IMR-90 (cell line): Measurements from ENCODE around the gene TEAD1. TPM values are rescaled to one million over a fixed set of nuclear protein-coding genes. Genes with fewer than 3 reads are reported as not detected.

Experiments used
- ATAC-seq: fragments of 200-7000 bp; cut with Tn5 transposase; 2 replicates; pipeline ENCODE4 v1.9.1; 2020; ENCODE audit warnings: low read depth, mild to moderate bottlenecking, moderate library complexity
- BruUV-seq: library from RNA; stranded (reverse); fragments of 400-500 nt; replicated peaks from 2 replicates; lab custom pipeline; 2021; lab: Mats Ljungman, UMichigan
- CTCF ChIA-PET: fragments of 300-600 bp; formaldehyde crosslinking; extraction: SDS; loops from one replicate; lab custom pipeline; 2021; ENCODE audit warnings: antibody characterized with exemption; lab: Yijun Ruan, JAX
- POLR2A ChIA-PET: fragments of 300-600 bp; sonication (Branson Sonifier 250); formaldehyde crosslinking; loops from one replicate; lab custom pipeline; 2022; ENCODE audit warnings: antibody characterized with exemption; ENCODE audit not compliant: unreplicated experiment; lab: Charles Lee
- DNase-seq: peaks from one replicate; pipeline ENCODE4 v3.0.0; 2013
- H2AFZ ChIP-seq: replicated peaks from 2 replicates; pipeline ENCODE3; 2013; ENCODE audit warnings: low read length, mild to moderate bottlenecking; ENCODE audit not compliant: poor library complexity
- H2AK5ac ChIP-seq: 2 replicates; pipeline ENCODE4 v1.6.1; 2013; ENCODE audit warnings: low read depth, low read length, inconsistent platforms
- H2AK9ac ChIP-seq: replicated peaks from 2 replicates; pipeline ENCODE3; 2013; ENCODE audit warnings: mild to moderate bottlenecking, low read depth, low read length, moderate library complexity; ENCODE audit not compliant: poor library complexity
- H2BK120ac ChIP-seq: 2 replicates; pipeline ENCODE4 v1.6.1; 2013; ENCODE audit warnings: low read depth, low read length, inconsistent platforms
- H2BK15ac ChIP-seq: 3 replicates; pipeline ENCODE4 v1.6.1; 2013; ENCODE audit warnings: low read depth, low read length, inconsistent platforms
- H2BK20ac ChIP-seq: 2 replicates; pipeline ENCODE4 v1.6.1; 2013; ENCODE audit warnings: low read depth, mild to moderate bottlenecking, inconsistent platforms, low read length, moderate library complexity
- H2BK5ac ChIP-seq: 2 replicates; pipeline ENCODE4 v1.6.1; 2013; ENCODE audit warnings: mild to moderate bottlenecking, low read depth, low read length, inconsistent platforms; ENCODE audit not compliant: poor library complexity, severe bottlenecking
- H3K14ac ChIP-seq: replicated peaks from 2 replicates; pipeline ENCODE4 v1.6.1; 2013; ENCODE audit warnings: low read depth, low read length, inconsistent platforms
- H3K18ac ChIP-seq: 2 replicates; pipeline ENCODE4 v1.6.1; 2013; ENCODE audit warnings: low read depth, low read length, control low read depth
- H3K23ac ChIP-seq: 2 replicates; pipeline ENCODE4 v1.6.1; 2013; ENCODE audit warnings: low read depth, low read length, inconsistent platforms
- H3K27ac ChIP-seq: 2 replicates; pipeline ENCODE4 v1.5.1; 2013; ENCODE audit warnings: mild to moderate bottlenecking, control low read depth, low read length; ENCODE audit not compliant: insufficient read depth
- H3K27me3 ChIP-seq: 2 replicates; pipeline ENCODE4 v1.6.1; 2013; ENCODE audit warnings: low read length; ENCODE audit not compliant: control insufficient read depth, insufficient read depth
- H3K36me3 ChIP-seq: 2 replicates; pipeline ENCODE4 v1.6.1; 2013; ENCODE audit warnings: low read length, mixed read lengths; ENCODE audit not compliant: control insufficient read depth, insufficient read depth
- H3K4ac ChIP-seq: 2 replicates; pipeline ENCODE4 v1.6.1; 2013; ENCODE audit warnings: low read depth, low read length, inconsistent platforms
- H3K4me1 ChIP-seq: 2 replicates; pipeline ENCODE4 v1.6.1; 2013; ENCODE audit warnings: low read length, mixed read lengths; ENCODE audit not compliant: control insufficient read depth, insufficient read depth
- H3K4me2 ChIP-seq: 2 replicates; pipeline ENCODE4 v1.6.1; 2013; ENCODE audit warnings: low read depth, mild to moderate bottlenecking, control low read depth, low read length, moderate library complexity
- H3K4me3 ChIP-seq: 2 replicates; pipeline ENCODE4 v1.5.1; 2013; ENCODE audit warnings: low read depth, mild to moderate bottlenecking, control low read depth, low read length, moderate library complexity; ENCODE audit not compliant: insufficient read depth
- H3K56ac ChIP-seq: 2 replicates; pipeline ENCODE4 v1.6.1; 2013; ENCODE audit warnings: low read length, inconsistent platforms; ENCODE audit not compliant: insufficient read depth; ENCODE audit errors: extremely low read depth
- H3K79me1 ChIP-seq, 2 experiments: 2 replicates each; pipeline ENCODE4 v1.6.1; 2013; ENCODE audit warnings: low read length in 2 of 2, inconsistent platforms in 1 of 2, low read depth in 1 of 2
- H3K9ac ChIP-seq: 2 replicates; pipeline ENCODE4 v1.6.1; 2013; ENCODE audit warnings: low read depth, low read length, control low read depth
- H3K9me1 ChIP-seq: 2 replicates; pipeline ENCODE4 v1.6.1; 2013; ENCODE audit warnings: low read length, inconsistent platforms; ENCODE audit not compliant: insufficient read depth
- H3K9me3 ChIP-seq: 2 replicates; pipeline ENCODE4 v1.6.1; 2013; ENCODE audit warnings: low read length; ENCODE audit not compliant: control insufficient read depth, insufficient read depth
- H4K20me1 ChIP-seq: 2 replicates; pipeline ENCODE4 v1.6.1; 2013; ENCODE audit warnings: low read length, inconsistent platforms; ENCODE audit not compliant: insufficient read depth
- H4K5ac ChIP-seq: 2 replicates; pipeline ENCODE4 v1.6.1; 2013; ENCODE audit warnings: mild to moderate bottlenecking, low read depth, low read length, control low read depth
- H4K8ac ChIP-seq, 2 experiments: 2 replicates each; pipeline ENCODE4 v1.6.1; 2013; ENCODE audit warnings: low read depth in 2 of 2, low read length in 2 of 2, control low read depth in 1 of 2, inconsistent platforms in 1 of 2
- H4K91ac ChIP-seq: 2 replicates; pipeline ENCODE4 v1.6.1; 2013; ENCODE audit warnings: low read depth, low read length, inconsistent platforms; ENCODE audit not compliant: insufficient read depth
- BHLHE40 ChIP-seq: fragments of 150-350 bp; IDR thresholded peaks from 2 replicates; pipeline ENCODE4 v1.6.1; 2016; ENCODE audit warnings: mild to moderate bottlenecking, low read depth, low read length
- FOS ChIP-seq: fragments of 150-350 bp; IDR thresholded peaks from 2 replicates; pipeline ENCODE4 v1.6.1; 2016; ENCODE audit warnings: low read depth, low read length
- MAFK ChIP-seq: IDR thresholded peaks from 2 replicates; pipeline ENCODE4 v1.6.1; 2012; ENCODE audit warnings: low read depth, low read length, improper control_type of control experiment
- MAZ ChIP-seq: IDR thresholded peaks from 2 replicates; pipeline ENCODE4 v1.6.1; 2012; ENCODE audit warnings: low read depth, mild to moderate bottlenecking, low read length, improper control_type of control experiment, moderate library complexity, borderline replicate concordance
- MXI1 ChIP-seq: IDR thresholded peaks from 2 replicates; pipeline ENCODE4 v1.6.1; 2012; ENCODE audit warnings: low read depth, mild to moderate bottlenecking, low read length, moderate library complexity, borderline replicate concordance
- POLR2A ChIP-seq: IDR thresholded peaks from 2 replicates; pipeline ENCODE4 v1.6.1; 2012; ENCODE audit warnings: mild to moderate bottlenecking, low read depth, low read length
- RFX5 ChIP-seq: IDR thresholded peaks from 2 replicates; pipeline ENCODE4 v1.8.0; 2012; ENCODE audit warnings: low read depth, mild to moderate bottlenecking, low read length, moderate library complexity
- SMC3 ChIP-seq: fragments of 150-350 bp; IDR thresholded peaks from 2 replicates; pipeline ENCODE4 v1.6.1; 2016; ENCODE audit warnings: low read depth, mild to moderate bottlenecking, antibody characterized with exemption, low read length, moderate library complexity
- WGBS, 2 experiments: methylation state at CpG; one replicate each; pipeline versions ENCODE4 v1.1.5 to v1.1.7; 2013; ENCODE audit warnings: missing lambda C conversion rate in 2 of 2; ENCODE audit not compliant: insufficient read length in 1 of 2; ENCODE audit errors: extremely low coverage in 2 of 2; 5-methylcytosine and 5-hydroxymethylcytosine counted together
- dilution Hi-C: fragments of 300-500 bp; cut with HindIII; formaldehyde crosslinking; loops from one replicate; pipeline ENCODE4 v1.14.3; 2018; ENCODE audit warnings: low sequenced_read_pairs; ENCODE audit not compliant: unreplicated experiment
- in situ Hi-C: fragments of 300-500 bp; cut with MboI; formaldehyde crosslinking; loops from 3 replicates; pipeline ENCODE4 v1.14.3; 2019; ENCODE audit warnings: low sequenced_read_pairs, inconsistent platforms, mixed read lengths
- intact Hi-C: fragments of 100-400 bp; cut with micrococcal nuclease; formaldehyde crosslinking; loops from 2 replicates; pipeline ENCODE4 v1.10.0; 2022
- polyA plus RNA-seq, 3 experiments: library from polyadenylated mRNA; depleted of rRNA; stranded (reverse); fragments of >200 nt; gene quantifications; 2 replicates each; pipeline ENCODE4 v1.2.3, GENCODE V29; 2012; ENCODE audit warnings: low replicate concordance in 1 of 3
- total RNA-seq: library from RNA; depleted of rRNA; stranded (reverse); fragments of >200 nt; gene quantifications from 2 replicates; pipeline ENCODE4 v1.2.3, GENCODE V29; 2012
- TF ChIP-seq, protein P1 (sequence below): fragments of 150-350 bp; IDR thresholded peaks from 2 replicates; pipeline ENCODE4 v1.6.1; 2017; ENCODE audit warnings: mild to moderate bottlenecking, antibody characterized with exemption, low read length, low read depth
- TF ChIP-seq, protein P2 (sequence below): fragments of 150-350 bp; IDR thresholded peaks from 2 replicates; pipeline ENCODE4 v1.6.1; 2016; ENCODE audit warnings: low read depth, mild to moderate bottlenecking, low read length, moderate library complexity, borderline replicate concordance

TEAD1 gene
- total and polyA plus RNA-seq, 2 of the 4 experiments (the other 2 are of a cell fraction) = 51.8 to 69.2 TPM

DNA sequence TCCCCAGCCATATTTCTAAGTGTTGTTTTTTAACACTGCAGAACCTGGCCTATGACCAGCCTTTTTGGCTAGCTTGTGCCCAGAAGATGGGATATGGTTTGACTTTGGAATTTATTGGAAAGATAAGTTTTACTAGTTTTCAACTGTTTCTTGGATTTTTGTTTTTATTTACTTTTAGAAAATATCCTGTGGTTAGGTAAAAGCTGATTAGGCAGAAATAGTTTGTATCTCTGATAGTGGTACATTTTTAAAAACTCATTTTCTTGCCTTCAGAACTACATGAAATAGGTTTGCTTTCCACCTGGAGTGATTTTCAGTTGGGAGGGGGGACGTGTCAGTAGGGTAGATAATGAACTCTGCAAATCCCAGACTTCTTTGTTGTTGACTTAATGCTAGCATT, 243.6 kb downstream of the TEAD1 start:
- Histone ChIP-seq H2AK5ac (no peak overlapping the region), H2AFZ (no peak overlapping the region), H4K5ac (no peak overlapping the region), H3K14ac (no peak overlapping the region), H2BK20ac (no peak overlapping the region), H3K4ac (no peak overlapping the region), H2BK15ac (no peak overlapping the region), H4K20me1 (peaks cover 16% of the 10 kb centered on the region; the same call in 1 of the 2 replicates), H2BK120ac (no peak overlapping the region), H3K27ac (no peak overlapping the region), H3K23ac (no peak overlapping the region), H3K36me3 (peaks cover 20% of the 10 kb centered on the region), H3K18ac (no peak overlapping the region), H2BK5ac (no peak overlapping the region), H3K4me1 (peaks cover 5% of the 10 kb centered on the region; the same call in 1 of the 2 replicates), H2AK9ac (no peak overlapping the region), H3K4me3 (no peak overlapping the region), H4K91ac (no peak overlapping the region), H3K79me1 (peaks cover 60 to 82% of the 10 kb centered on the region in 2 experiments), H4K8ac (no peak overlapping the region), H3K9me1 (peaks cover 10% of the 10 kb centered on the region), H3K9ac (no peak overlapping the region), H3K4me2 (no peak overlapping the region), H3K9me3 (no peaks in the 10 kb centered on the region), H3K27me3 (no peaks in the 10 kb centered on the region), H3K56ac (no peak overlapping the region)
- BruUV-seq = no TSS peak
- WGBS, 2 experiments = no CpG with 5 or more reads among the region's 1 CpG
- dilution Hi-C loops (no loop called here), intact Hi-C loops (no loop called here), in situ Hi-C loops (no loop called here)
- ATAC-seq (no peak), DNase-seq (no peak)
- no peak for TF ChIP-seq MXI1
- TF ChIP-seq MAZ = no peak
- TF ChIP-seq SMC3 = no peak
- TF ChIP-seq, protein P1, sequence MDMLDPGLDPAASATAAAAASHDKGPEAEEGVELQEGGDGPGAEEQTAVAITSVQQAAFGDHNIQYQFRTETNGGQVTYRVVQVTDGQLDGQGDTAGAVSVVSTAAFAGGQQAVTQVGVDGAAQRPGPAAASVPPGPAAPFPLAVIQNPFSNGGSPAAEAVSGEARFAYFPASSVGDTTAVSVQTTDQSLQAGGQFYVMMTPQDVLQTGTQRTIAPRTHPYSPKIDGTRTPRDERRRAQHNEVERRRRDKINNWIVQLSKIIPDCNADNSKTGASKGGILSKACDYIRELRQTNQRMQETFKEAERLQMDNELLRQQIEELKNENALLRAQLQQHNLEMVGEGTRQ = no peak
- no peak for TF ChIP-seq MAFK
- TF ChIP-seq BHLHE40 = no peak
- TF ChIP-seq, protein P2, sequence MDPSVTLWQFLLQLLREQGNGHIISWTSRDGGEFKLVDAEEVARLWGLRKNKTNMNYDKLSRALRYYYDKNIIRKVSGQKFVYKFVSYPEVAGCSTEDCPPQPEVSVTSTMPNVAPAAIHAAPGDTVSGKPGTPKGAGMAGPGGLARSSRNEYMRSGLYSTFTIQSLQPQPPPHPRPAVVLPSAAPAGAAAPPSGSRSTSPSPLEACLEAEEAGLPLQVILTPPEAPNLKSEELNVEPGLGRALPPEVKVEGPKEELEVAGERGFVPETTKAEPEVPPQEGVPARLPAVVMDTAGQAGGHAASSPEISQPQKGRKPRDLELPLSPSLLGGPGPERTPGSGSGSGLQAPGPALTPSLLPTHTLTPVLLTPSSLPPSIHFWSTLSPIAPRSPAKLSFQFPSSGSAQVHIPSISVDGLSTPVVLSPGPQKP = no peak
- TF ChIP-seq POLR2A = no peak
- no peak for TF ChIP-seq RFX5
- TF ChIP-seq FOS = no peak
- POLR2A ChIA-PET = no interaction called here
- CTCF ChIA-PET = no interaction called here
